H1 (cell line): Measurements from ENCODE around the gene COL5A1. TPM values are rescaled to one million over a fixed set of nuclear protein-coding genes. Genes with fewer than 3 reads are reported as not detected.

ENCODE experiments used
- CTCF ChIA-PET: fragments of 300-600 bp; sonication (Branson Sonifier 250); formaldehyde crosslinking; loops from one replicate; lab custom pipeline; 2021; ENCODE audit not compliant: partially characterized antibody; lab: Charles Lee
- POLR2A ChIA-PET: fragments of 300-600 bp; sonication (Branson Sonifier 250); formaldehyde crosslinking; loops from one replicate; lab custom pipeline; 2021; ENCODE audit warnings: inconsistent platforms; ENCODE audit not compliant: partially characterized antibody; lab: Charles Lee
- DNase-seq, 2 experiments: peaks; one replicate each; pipeline versions ENCODE4 v3.0.0 to v3.0.0-alpha.2; 2010 to 2022; ENCODE audit warnings: low spot score in 2 of 2, low read depth in 1 of 2, mixed read lengths in 1 of 2
- FAIRE-seq: peaks from 2 replicates; lab custom pipeline; 2011; peaks lifted over from hg19 to GRCh38; lab: Jason Lieb, UNC
- H2AFZ ChIP-seq: 2 replicates; pipeline ENCODE4 v1.8.1; 2012; ENCODE audit warnings: low read length, inconsistent platforms
- H2AK5ac ChIP-seq: 2 replicates; pipeline ENCODE4 v1.6.1; 2013; ENCODE audit warnings: low read depth, low read length
- H2BK120ac ChIP-seq: replicated peaks from 2 replicates; pipeline ENCODE3; 2013; ENCODE audit warnings: low read depth, low read length, inconsistent platforms
- H2BK12ac ChIP-seq: 2 replicates; pipeline ENCODE4 v1.6.1; 2013; ENCODE audit warnings: low read depth, low read length
- H2BK15ac ChIP-seq: 2 replicates; pipeline ENCODE4 v1.6.1; 2013; ENCODE audit warnings: low read length
- H2BK20ac ChIP-seq: 2 replicates; pipeline ENCODE4 v1.6.1; 2013; ENCODE audit warnings: low read length
- H2BK5ac ChIP-seq: 2 replicates; pipeline ENCODE4 v1.6.1; 2013; ENCODE audit warnings: low read depth, low read length
- H3K14ac ChIP-seq: 2 replicates; pipeline ENCODE4 v1.6.1; 2013; ENCODE audit warnings: inconsistent platforms; ENCODE audit not compliant: insufficient read length
- H3K18ac ChIP-seq: 2 replicates; pipeline ENCODE4 v1.6.1; 2013; ENCODE audit warnings: low read length; ENCODE audit errors: extremely low read depth
- H3K23ac ChIP-seq: 2 replicates; pipeline ENCODE4 v1.6.1; 2013; ENCODE audit warnings: inconsistent platforms; ENCODE audit not compliant: insufficient read length
- H3K23me2 ChIP-seq: 2 replicates; pipeline ENCODE4 v1.6.1; 2013; ENCODE audit warnings: low read depth, low read length
- H3K27ac ChIP-seq: 2 replicates; pipeline ENCODE4 v1.6.1; 2011; ENCODE audit warnings: low read depth, low read length, inconsistent platforms
- H3K27me3 ChIP-seq, 4 experiments: replicated peaks in 1 of 4; 1 replicate in 1 of 4; 2 replicates in 3 of 4; pipeline versions ENCODE4 v1.6.1 to v1.8.1; 2011 to 2013; ENCODE audit warnings: low read length in 3 of 4, mild to moderate bottlenecking in 3 of 4, inconsistent platforms in 2 of 4, mixed read lengths in 2 of 4, moderate library complexity in 1 of 4; ENCODE audit not compliant: control insufficient read depth in 3 of 4, insufficient read depth in 3 of 4; ENCODE audit errors: extremely low read depth in 1 of 4
- H3K36me3 ChIP-seq, 4 experiments: 2 replicates each; pipeline versions ENCODE4 v1.6.1 to v1.8.1; 2011 to 2013; ENCODE audit warnings: mild to moderate bottlenecking in 4 of 4, low read length in 3 of 4, moderate library complexity in 2 of 4, control low read depth in 1 of 4, inconsistent platforms in 1 of 4; ENCODE audit not compliant: insufficient read depth in 4 of 4, control insufficient read depth in 2 of 4
- H3K4ac ChIP-seq: replicated peaks from 2 replicates; pipeline ENCODE3; 2013; ENCODE audit warnings: low read length, low read depth, mixed read lengths, inconsistent platforms; ENCODE audit not compliant: insufficient read length
- H3K4me1 ChIP-seq, 4 experiments: replicated peaks in 1 of 4; 1 replicate in 1 of 4; 2 replicates in 3 of 4; pipeline versions ENCODE4 v1.6.1 to v1.8.1; 2011 to 2013; ENCODE audit warnings: low read length in 3 of 4, inconsistent platforms in 2 of 4, mixed read lengths in 1 of 4; ENCODE audit not compliant: insufficient read depth in 4 of 4, control insufficient read depth in 3 of 4
- H3K4me2 ChIP-seq, 2 experiments: 2 replicates each; pipeline versions ENCODE4 v1.6.1 to v1.8.1; 2011 to 2013; ENCODE audit warnings: low read depth in 2 of 2, low read length in 2 of 2, control low read depth in 1 of 2, inconsistent platforms in 1 of 2, mild to moderate bottlenecking in 1 of 2; ENCODE audit not compliant: insufficient read depth in 1 of 2
- H3K4me3 ChIP-seq, 4 experiments: fragments of 200-600, 300-600 bp in 1 of 4; sonication (generic), shearing (Covaris generic), sonication (Bioruptor Twin) in 1 of 4; 2 replicates each; pipeline versions ENCODE4 v1.5.1 to v1.8.1; 2011 to 2016; ENCODE audit warnings: low read length in 4 of 4, low read depth in 3 of 4, control low read depth in 2 of 4, inconsistent platforms in 2 of 4, mild to moderate bottlenecking in 2 of 4, mixed read lengths in 1 of 4, moderate library complexity in 1 of 4; ENCODE audit not compliant: insufficient read depth in 2 of 4; ENCODE audit errors: extremely low read depth in 1 of 4
- H3K56ac ChIP-seq: replicated peaks from 2 replicates; pipeline ENCODE3; 2013; ENCODE audit warnings: low read depth, mild to moderate bottlenecking, mixed read lengths, low read length, inconsistent platforms; ENCODE audit not compliant: insufficient read length
- H3K79me1 ChIP-seq: 2 replicates; pipeline ENCODE4 v1.6.1; 2013; ENCODE audit warnings: low read depth, low read length, control low read depth
- H3K79me2 ChIP-seq, 2 experiments: 2 replicates each; pipeline versions ENCODE4 v1.6.1 to v1.8.1; 2012 to 2013; ENCODE audit warnings: low read length in 2 of 2, mild to moderate bottlenecking in 2 of 2, inconsistent platforms in 1 of 2; ENCODE audit not compliant: insufficient read depth in 2 of 2, control insufficient read depth in 1 of 2
- H3K9ac ChIP-seq, 4 experiments: replicated peaks in 1 of 4; 1 replicate in 1 of 4; 2 replicates in 3 of 4; pipeline versions ENCODE4 v1.6.1 to v1.8.1; 2011 to 2013; ENCODE audit warnings: low read depth in 3 of 4, low read length in 3 of 4, control low read depth in 2 of 4, mild to moderate bottlenecking in 2 of 4, moderate library complexity in 2 of 4, inconsistent platforms in 1 of 4; ENCODE audit errors: extremely low read depth in 1 of 4
- H3K9me3 ChIP-seq, 2 experiments: 2 replicates each; pipeline versions ENCODE4 v1.6.1 to v1.8.1; 2012 to 2013; ENCODE audit warnings: mild to moderate bottlenecking in 2 of 2, moderate library complexity in 2 of 2, control low read depth in 1 of 2, inconsistent platforms in 1 of 2, low read depth in 1 of 2, low read length in 1 of 2, mixed read lengths in 1 of 2; ENCODE audit not compliant: insufficient read depth in 2 of 2
- H4K20me1 ChIP-seq, 2 experiments: replicated peaks in 1 of 2; 2 replicates each; pipeline versions ENCODE3 to v1.8.1; 2011 to 2013; ENCODE audit warnings: inconsistent platforms in 2 of 2, low read length in 2 of 2, mild to moderate bottlenecking in 1 of 2; ENCODE audit not compliant: insufficient read depth in 2 of 2, control insufficient read depth in 1 of 2
- H4K5ac ChIP-seq: 2 replicates; pipeline ENCODE4 v1.6.1; 2013; ENCODE audit warnings: low read length, low read depth, mixed read lengths, inconsistent platforms; ENCODE audit not compliant: insufficient read length
- H4K8ac ChIP-seq: 2 replicates; pipeline ENCODE4 v1.8.0; 2013; ENCODE audit warnings: mild to moderate bottlenecking, moderate library complexity, low read length, inconsistent platforms; ENCODE audit not compliant: insufficient read depth; ENCODE audit errors: extremely low read depth
- H4K91ac ChIP-seq: replicated peaks from 2 replicates; pipeline ENCODE3; 2013; ENCODE audit warnings: low read length, mixed read lengths, inconsistent platforms; ENCODE audit not compliant: insufficient read length
- EP300 ChIP-seq, 2 experiments: IDR thresholded peaks; 1 replicate in 1 of 2; 2 replicates in 1 of 2; pipeline ENCODE4 v1.6.1; 2011 to 2012; ENCODE audit warnings: low read depth in 2 of 2, low read length in 2 of 2, mild to moderate bottlenecking in 2 of 2, borderline replicate concordance in 1 of 2, inconsistent platforms in 1 of 2, moderate library complexity in 1 of 2
- NRF1 ChIP-seq: IDR thresholded peaks from 2 replicates; pipeline ENCODE4 v1.6.1; 2011; ENCODE audit warnings: mild to moderate bottlenecking, low read depth, low read length, improper control_type of control experiment
- TAF7 ChIP-seq: optimal IDR thresholded peaks from 2 replicates; pipeline ENCODE3; 2011; ENCODE audit warnings: low read depth, mild to moderate bottlenecking, inconsistent platforms, low read length, moderate library complexity, borderline replicate concordance
- WGBS, 2 experiments: shearing (Covaris generic) in 1 of 2; methylation state at CpG; one replicate each; pipeline versions ENCODE4 v1.1.6 to v1.1.7; 2013 to 2015; ENCODE audit warnings: low lambda C conversion rate in 2 of 2, mixed read lengths in 2 of 2, inconsistent platforms in 1 of 2, low coverage in 1 of 2, missing lambda C conversion rate in 1 of 2; ENCODE audit not compliant: insufficient replicate concordance in 2 of 2, insufficient coverage in 1 of 2, insufficient read length in 1 of 2; ENCODE audit errors: extremely low coverage in 1 of 2, missing lambda C conversion rate in 1 of 2; 5-methylcytosine and 5-hydroxymethylcytosine counted together
- polyA plus RNA-seq, 7 experiments: library from polyadenylated mRNA; depleted of rRNA in 3 of 7; stranded (reverse) in 5 of 7; unstranded in 2 of 7; fragments of >200 nt in 5 of 7; fragments of 200-250 nt in 2 of 7; gene quantifications; 1 replicate in 5 of 7; 2 replicates in 1 of 7; 4 replicates in 1 of 7; pipeline versions ENCODE4 v1.2.1 to v1.2.3, GENCODE V29; 2011 to 2013; ENCODE audit warnings: missing spikeins in 2 of 7, mixed read lengths in 2 of 7
- total RNA-seq: library from RNA; stranded (reverse); fragmentation: NEBNext Ultra II Directional; extraction: Animal tissue kit (Norgen Biotek cat#: 25700); gene quantifications from 2 replicates; pipeline ENCODE4 v1.2.1, GENCODE V29; 2021

The COL5A1 gene
- total and polyA plus RNA-seq, 2 of the 8 experiments (the other 6 are each of a cell fraction or from before 2014, with no cell fraction given) = 3.8 to 12.0 TPM

- H3K9me3 ChIP-seq = peaks cover 0 to 5% of the 10 kb centered on the region in 2 experiments; a peak in 1 of 4 replicates
- no peak overlapping the region for H4K5ac ChIP-seq
- H3K27ac ChIP-seq = no peak overlapping the region
- no peak overlapping the region for H2AK5ac ChIP-seq
- POLR2A ChIA-PET = interaction anchor here (0.7 kb wide), 1 partner anchor 257 kb away, joined by 3 read pairs; no protein-coding TSS in a partner anchor
- no peak overlapping the region for H3K4me3 ChIP-seq
- no peak overlapping the region for H2BK5ac ChIP-seq
- no peaks in the 10 kb centered on the region for H3K27me3 ChIP-seq
- DNase-seq (no peak), FAIRE-seq (no peak)
- no peak overlapping the region for H3K56ac ChIP-seq
- no peak overlapping the region for H2BK15ac ChIP-seq
- H3K18ac ChIP-seq = no peak overlapping the region
- no peak overlapping the region for H2AFZ ChIP-seq
- peaks cover 0 to 4% of the 10 kb centered on the region in 2 experiments for H4K20me1 ChIP-seq
- no peak overlapping the region for H3K14ac ChIP-seq
- WGBS, 2 experiments = 95% methylated on average over 11 of the region's 15 CpGs; no CpG with 5 or more reads in 1 of the 2 experiments
- no peak overlapping the region for H4K91ac ChIP-seq
- no peaks in the 10 kb centered on the region for H3K4me1 ChIP-seq
- H3K4ac ChIP-seq = no peak overlapping the region
- H3K4me2 ChIP-seq = no peak overlapping the region
- H3K9ac ChIP-seq = no peak overlapping the region
- H3K23me2 ChIP-seq = peaks cover 15% of the 10 kb centered on the region; the same call in 1 of the 2 replicates
- no peak overlapping the region for H3K23ac ChIP-seq
- H2BK120ac ChIP-seq = no peak overlapping the region
- H3K79me1 ChIP-seq = no peaks in the 10 kb centered on the region
- H2BK12ac ChIP-seq = no peak overlapping the region
- CTCF ChIA-PET = interaction anchor here (0.8 to 8.0 kb wide), 16 partner anchors 9 to 595 kb away, joined by 3 to 54 read pairs (median 6); no protein-coding TSS in a partner anchor
- no peaks in the 10 kb centered on the region for H3K36me3 ChIP-seq
- H3K79me2 ChIP-seq = no peaks in the 10 kb centered on the region
- H4K8ac ChIP-seq = no peak overlapping the region
- no peak overlapping the region for H2BK20ac ChIP-seq
- TF ChIP-seq EP300 (IDR thresholded peaks at IDR 0.05; ENCODE audit: borderline replicate concordance in 1 of 2, low read depth in 2 of 2, low read length in 2 of 2) (no peak), TAF7 (no peak), NRF1 (no peak)
These were observed 46.6 kb downstream of the COL5A1 start for GRCh38 chr9:134688231-134688630.
